AG04450 (cell line): Measurements from ENCODE around the gene NRL. TPM values are rescaled to one million over a fixed set of nuclear protein-coding genes. Genes with fewer than 3 reads are reported as not detected.

Source experiments
- CTCF ChIA-PET: fragments of 300-600, 350-600 bp; formaldehyde crosslinking; extraction: SDS; loops from one replicate; lab custom pipeline; 2022; ENCODE audit warnings: antibody characterized with exemption, inconsistent platforms; lab: Charles Lee
- POLR2A ChIA-PET: fragments of 350-600 bp; formaldehyde crosslinking; extraction: SDS; loops from one replicate; lab custom pipeline; 2021; ENCODE audit warnings: antibody characterized with exemption, inconsistent platforms; lab: Yijun Ruan, JAX
- DNase-seq: peaks from one replicate; pipeline ENCODE4 v3.0.0-alpha.2; 2011; ENCODE audit warnings: low read depth, low spot score
- H3K27ac ChIP-seq: one replicate; pipeline ENCODE4 v1.5.1; 2012; ENCODE audit warnings: low read depth, low read length, control low read depth
- H3K27me3 ChIP-seq: one replicate; pipeline ENCODE4 v1.6.0; 2012; ENCODE audit warnings: low read length; ENCODE audit not compliant: control insufficient read depth, insufficient read depth
- H3K4me3 ChIP-seq: 2 replicates; pipeline ENCODE4 v1.5.1; 2011; ENCODE audit warnings: mild to moderate bottlenecking, low read depth, low read length, control low read depth
- H3K9me3 ChIP-seq: 2 replicates; pipeline ENCODE4 v1.5.1; 2012; ENCODE audit warnings: low read length; ENCODE audit not compliant: control insufficient read depth, insufficient read depth
- polyA plus RNA-seq: library from polyadenylated mRNA; depleted of rRNA; stranded (reverse); fragments of >200 nt; gene quantifications from 2 replicates; pipeline ENCODE4 v1.2.3, GENCODE V29; 2011
- TF ChIP-seq, protein P1 (sequence below): IDR thresholded peaks from 2 replicates; pipeline ENCODE4 v1.5.1; 2011; ENCODE audit warnings: low read depth, low read length, control low read depth, inconsistent platforms

The NRL gene
- polyA plus RNA-seq, 1 experiment, result 0.41 TPM

DNA sequence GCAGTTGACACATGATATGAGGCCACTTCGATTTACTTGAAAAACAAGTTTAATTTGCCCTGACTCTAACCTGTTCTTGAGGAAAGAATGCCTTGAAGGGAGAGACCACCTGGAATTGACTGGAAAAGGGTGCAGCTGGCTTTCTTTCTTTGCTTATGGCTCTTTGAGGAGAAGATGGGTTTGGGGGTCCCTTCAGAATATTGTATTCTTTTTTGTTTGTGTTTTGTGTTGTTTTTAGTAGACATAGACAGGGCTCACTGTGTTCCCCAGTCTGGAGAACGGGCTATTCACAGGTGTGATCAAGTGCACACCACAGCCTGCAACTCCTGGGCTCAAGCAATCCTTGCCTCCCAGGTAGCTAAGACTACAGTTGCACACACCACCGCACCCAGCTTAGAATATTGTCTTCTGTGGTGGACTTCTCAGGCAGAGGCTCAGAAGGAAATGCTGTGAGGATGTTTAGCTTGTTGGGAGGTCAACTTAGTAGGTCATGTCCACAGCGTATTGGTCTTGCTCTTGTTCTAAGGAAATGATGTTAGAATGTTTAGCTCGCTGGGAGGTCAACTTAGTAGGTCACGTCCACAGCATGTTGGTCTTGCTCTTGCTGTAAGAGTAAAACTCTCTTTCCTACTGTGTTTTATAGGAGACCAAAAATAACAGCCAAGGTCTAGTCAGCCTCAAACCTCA is 1.5 kb upstream of the NRL start:
- CTCF ChIA-PET, result interaction anchor here (1.2 to 1.4 kb wide), 2 partner anchors 45 to 180 kb away, joined by 3 to 5 read pairs; partner anchors contain the start of gene IRF9
- POLR2A ChIA-PET, result no interaction called here
- H3K27me3 ChIP-seq, result no peaks in the 10 kb centered on the region
- H3K27ac ChIP-seq, result no peak overlapping the region
- no peak for DNase-seq
- H3K4me3 ChIP-seq, result no peak overlapping the region
- no peaks in the 10 kb centered on the region for H3K9me3 ChIP-seq
- TF ChIP-seq, protein P1, sequence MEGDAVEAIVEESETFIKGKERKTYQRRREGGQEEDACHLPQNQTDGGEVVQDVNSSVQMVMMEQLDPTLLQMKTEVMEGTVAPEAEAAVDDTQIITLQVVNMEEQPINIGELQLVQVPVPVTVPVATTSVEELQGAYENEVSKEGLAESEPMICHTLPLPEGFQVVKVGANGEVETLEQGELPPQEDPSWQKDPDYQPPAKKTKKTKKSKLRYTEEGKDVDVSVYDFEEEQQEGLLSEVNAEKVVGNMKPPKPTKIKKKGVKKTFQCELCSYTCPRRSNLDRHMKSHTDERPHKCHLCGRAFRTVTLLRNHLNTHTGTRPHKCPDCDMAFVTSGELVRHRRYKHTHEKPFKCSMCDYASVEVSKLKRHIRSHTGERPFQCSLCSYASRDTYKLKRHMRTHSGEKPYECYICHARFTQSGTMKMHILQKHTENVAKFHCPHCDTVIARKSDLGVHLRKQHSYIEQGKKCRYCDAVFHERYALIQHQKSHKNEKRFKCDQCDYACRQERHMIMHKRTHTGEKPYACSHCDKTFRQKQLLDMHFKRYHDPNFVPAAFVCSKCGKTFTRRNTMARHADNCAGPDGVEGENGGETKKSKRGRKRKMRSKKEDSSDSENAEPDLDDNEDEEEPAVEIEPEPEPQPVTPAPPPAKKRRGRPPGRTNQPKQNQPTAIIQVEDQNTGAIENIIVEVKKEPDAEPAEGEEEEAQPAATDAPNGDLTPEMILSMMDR, result no peak

DNA sequence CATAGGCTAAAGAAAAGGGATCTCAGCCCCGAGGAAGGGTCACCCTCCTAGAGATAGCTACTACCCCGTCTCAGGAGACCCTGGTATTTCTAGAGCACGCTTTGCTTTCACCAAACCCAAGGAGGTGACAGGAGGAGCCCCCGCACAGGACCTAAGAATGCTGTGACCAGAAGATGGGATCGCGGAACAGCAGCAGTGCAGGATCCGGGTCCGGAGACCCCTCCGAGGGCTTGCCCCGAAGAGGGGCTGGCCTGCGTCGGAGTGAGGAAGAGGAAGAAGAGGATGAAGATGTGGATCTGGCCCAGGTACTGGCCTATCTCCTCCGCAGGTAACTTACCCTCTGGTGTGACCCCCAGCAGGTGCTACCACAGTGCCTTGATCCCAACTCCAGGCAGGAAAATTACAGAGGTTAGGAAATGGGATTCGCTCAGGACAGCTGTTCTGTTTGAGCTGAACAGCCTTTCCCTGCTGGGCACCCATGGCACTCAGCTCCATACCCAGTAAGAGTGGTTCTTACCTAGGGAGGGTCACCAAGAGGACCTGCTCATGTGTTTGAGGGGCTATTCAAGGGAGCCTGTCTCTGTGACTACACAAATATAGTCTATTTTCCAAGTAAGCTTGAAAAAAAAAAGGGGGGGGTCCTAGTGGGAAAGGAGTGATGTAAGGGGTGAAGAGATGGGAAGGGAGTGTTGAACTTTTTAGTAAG is 826 bp upstream of the NRL start:
- POLR2A ChIA-PET, result interaction anchor here (1.0 to 2.5 kb wide), 8 partner anchors 9 to 1020 kb away, joined by 3 to 36 read pairs (median 8); partner anchors contain the start of genes ACIN1, C14orf119, CHMP4A and PCK2
- TF ChIP-seq, protein P1, result no peak

DNA sequence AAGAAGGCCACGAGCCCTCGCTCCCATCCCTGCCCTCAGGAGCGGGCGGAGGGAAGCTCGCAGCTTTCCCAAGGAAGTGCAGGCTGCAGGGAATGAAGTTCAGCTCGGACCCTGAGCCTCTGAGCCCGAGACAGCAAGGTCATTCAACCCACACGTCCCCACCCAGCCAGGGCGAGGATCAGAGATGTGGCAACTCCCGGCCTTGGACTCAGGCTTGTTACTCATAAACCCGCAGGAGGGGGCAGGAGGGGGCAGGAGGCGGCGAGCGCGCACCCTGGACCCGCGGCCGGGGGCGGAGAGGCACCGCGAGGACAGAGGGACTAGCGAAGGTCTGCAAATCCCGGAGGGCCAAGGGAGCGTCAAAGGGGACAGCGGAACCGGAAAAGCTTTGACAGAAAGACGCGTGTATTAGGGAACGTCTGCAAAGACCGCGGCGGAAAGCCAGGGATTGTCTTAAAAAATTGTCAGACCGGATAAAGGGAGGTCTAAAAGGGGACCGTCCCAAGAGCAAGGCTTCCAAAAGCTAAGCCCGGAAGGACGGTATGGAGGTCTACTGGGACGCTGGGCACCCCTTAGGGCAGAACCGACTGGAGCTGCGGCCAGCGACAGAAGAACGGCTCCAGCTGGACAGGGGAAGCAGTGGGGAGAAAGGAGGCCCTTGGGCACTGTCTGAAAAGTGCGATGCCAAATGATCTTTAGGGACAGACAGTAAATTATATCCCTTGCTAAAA is 783 bp downstream of the NRL start:
- ChIA-PET POLR2A (interaction anchor here (0.6 to 2.5 kb wide), 14 partner anchors 17 to 1019 kb away, joined by 3 to 36 read pairs (median 6); partner anchors contain the start of genes ACIN1, C14orf119, CHMP4A and DHRS1), CTCF (interaction anchor here (0.6 to 2.6 kb wide), 9 partner anchors 8 to 1277 kb away, joined by 3 to 21 read pairs (median 6); partner anchors contain the start of genes IRF9, NYNRIN and PCK2)
- H3K4me3 ChIP-seq, result peak overlapping the region; percentile 79

More for the DNA sequence above, 826 bp upstream of the NRL start:
- Histone ChIP-seq H3K27me3 (no peaks in the 10 kb centered on the region), H3K4me3 (peak overlapping the region; percentile 92), H3K27ac (no peak overlapping the region), H3K9me3 (no peaks in the 10 kb centered on the region)
- CTCF ChIA-PET, result interaction anchor here (0.6 to 2.6 kb wide), 8 partner anchors 9 to 192 kb away, joined by 3 to 21 read pairs (median 6); partner anchors contain the start of genes CIDEB, IRF9, PCK2 and PSME1
- no peak for DNase-seq

DNA sequence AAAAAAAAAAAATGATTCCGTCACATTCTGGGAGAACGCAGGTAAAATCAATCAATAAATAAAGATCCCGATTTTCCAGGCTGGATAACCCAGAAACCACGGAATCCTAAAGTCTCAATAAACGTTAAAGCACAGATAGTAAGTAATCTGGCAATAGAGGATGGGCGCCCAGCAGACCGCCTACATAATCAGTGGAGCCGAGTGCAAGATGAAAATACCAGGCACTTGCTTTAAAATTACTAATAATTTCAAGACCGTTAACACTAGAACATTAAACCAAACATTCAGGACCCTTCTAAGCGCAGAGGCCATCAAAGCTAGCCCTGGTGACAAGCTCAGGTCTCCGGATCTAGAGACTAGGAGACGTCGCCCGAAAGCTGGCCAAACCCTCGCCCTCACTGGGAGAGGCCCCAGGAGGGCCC is 1.4 kb downstream of the NRL start:
- ChIA-PET CTCF (interaction anchor here (0.6 to 2.6 kb wide), 7 partner anchors 20 to 1276 kb away, joined by 3 to 21 read pairs (median 5); partner anchors contain the start of genes IRF9 and PCK2), POLR2A (interaction anchor here (1.5 to 2.5 kb wide), 5 partner anchors 19 to 129 kb away, joined by 6 to 36 read pairs (median 10); partner anchors contain the start of genes CHMP4A, EMC9, PCK2 and TINF2)
- Histone ChIP-seq H3K27me3 (no peaks in the 10 kb centered on the region), H3K9me3 (no peaks in the 10 kb centered on the region), H3K4me3 (peak overlapping the region; percentile 79), H3K27ac (peak overlapping the region; percentile 97)
- TF ChIP-seq, protein P1, result no peak
- DNase-seq, result no peak

More for the DNA sequence above, 783 bp downstream of the NRL start:
- TF ChIP-seq, protein P1, result no peak
- DNase-seq, result peak; percentile 59
- H3K27me3 ChIP-seq, result no peaks in the 10 kb centered on the region
- peak overlapping the region; percentile 97 for H3K27ac ChIP-seq
- no peaks in the 10 kb centered on the region for H3K9me3 ChIP-seq
